Measurements from ENCODE around the gene TNIP3.
A peak's percentile ranks its signal among the peaks of the same experiment; 100 is the strongest.
"Not testable (repeated sequence)": the region's sequence is repeated elsewhere in the genome, so short reads cannot be mapped to it uniquely, and the experiment has no call there.

Gene TNIP3

DNA sequence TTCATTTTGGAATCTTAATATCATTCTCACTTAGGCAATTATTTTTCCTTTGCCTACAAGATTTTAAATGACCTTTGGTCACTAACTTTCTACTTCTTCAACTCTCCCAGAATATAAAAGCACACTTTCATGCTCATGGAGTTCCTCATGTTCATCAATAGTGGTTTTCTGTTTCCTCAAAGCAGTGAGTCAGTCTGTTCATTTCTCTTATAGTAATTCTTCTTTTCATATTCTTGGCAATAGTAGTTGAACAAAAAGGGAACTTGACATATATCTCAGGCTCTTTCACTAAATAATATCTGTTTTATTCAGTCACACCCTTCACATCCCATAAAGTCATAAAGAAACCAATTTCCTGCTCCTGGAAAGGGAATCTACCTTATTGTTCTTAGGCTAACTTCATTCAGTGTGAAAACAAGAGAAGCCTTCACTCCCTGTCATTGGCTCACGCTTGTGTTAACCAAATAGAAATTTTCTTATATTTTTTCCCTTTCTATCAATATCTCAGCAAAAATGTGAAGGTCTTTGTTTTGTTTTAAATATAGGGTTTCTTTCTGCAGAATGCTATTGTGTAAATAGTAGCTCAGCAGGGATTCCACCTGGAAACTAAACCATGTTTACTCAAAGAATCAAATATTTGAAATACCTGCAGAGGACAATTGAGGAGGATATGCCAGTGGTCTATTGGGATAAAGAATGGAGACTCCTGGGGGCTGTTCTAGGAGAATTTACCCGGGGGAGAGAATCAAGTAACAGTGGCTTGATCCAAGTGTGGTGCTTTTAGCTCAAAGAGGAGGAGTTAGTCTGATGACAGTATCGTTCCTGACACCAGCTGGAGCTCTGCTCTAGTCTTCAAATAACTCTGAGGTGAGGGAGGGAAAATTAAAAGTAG, 13.4 kb upstream of the TNIP3 start:
- no peak for DNase-seq (ENCODE audit: low read depth)

DNA sequence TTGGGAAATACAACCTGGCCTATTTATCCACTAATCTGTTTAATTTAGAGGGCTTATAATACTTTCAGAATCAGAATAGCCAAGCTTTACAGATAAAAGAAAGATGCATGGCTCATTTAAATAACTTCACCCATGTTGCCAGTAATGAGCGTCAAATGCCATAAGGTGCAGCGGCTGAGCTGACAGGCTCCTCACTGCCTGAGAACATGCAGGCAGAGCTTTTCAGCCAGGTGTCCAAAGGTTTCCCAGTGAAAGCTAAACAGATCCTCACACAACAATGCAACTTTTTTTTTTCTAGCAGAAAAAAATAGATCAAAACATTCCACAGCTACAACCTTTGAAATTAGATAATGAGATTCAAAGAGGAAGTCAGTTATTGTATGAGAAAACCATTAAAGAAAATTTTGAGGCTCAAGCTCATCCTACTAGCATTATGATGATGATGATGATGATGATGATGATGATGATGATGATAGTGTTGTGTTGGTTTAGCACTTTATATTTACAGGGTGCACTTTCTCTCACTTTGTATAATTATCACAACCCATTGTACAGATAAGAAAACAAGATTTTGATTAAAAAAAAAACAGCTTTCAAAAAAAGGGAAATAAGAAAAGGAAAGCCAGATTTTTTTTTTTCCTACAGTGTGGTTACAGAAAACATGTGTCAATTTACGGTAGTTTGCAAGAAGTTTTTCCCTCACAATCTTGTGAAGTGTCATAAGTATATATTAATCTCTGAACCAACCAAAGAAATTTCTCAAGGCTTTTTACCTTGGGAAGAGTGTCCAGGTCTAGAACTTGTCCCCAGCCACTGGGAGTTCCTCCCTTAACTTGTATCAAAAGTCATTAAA, 12.2 kb upstream of the TNIP3 start:
- DNase-seq (ENCODE audit: low read depth), result no peak

DNA sequence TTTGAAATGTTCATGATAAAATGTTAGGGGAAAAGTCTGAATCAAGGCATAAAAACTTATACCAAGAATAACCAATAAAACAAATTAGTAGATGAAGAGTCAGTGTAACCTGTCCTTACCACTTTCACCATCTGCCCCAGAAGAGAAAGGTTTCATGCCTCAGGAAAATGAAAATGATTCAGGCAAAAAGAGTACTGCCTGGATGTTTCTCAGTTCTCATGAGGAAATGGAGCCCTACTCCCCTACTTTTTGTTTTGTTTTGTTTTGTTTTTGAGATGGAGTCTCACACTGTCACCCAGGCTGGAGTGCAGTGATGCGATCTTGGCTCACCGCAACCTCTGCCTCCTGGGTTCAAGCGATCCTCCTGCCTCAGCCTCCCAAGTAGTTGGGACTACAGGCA, 7.4 kb upstream of the TNIP3 start:
- not testable (repeated sequence) for DNase-seq (ENCODE audit: low read depth)

DNA sequence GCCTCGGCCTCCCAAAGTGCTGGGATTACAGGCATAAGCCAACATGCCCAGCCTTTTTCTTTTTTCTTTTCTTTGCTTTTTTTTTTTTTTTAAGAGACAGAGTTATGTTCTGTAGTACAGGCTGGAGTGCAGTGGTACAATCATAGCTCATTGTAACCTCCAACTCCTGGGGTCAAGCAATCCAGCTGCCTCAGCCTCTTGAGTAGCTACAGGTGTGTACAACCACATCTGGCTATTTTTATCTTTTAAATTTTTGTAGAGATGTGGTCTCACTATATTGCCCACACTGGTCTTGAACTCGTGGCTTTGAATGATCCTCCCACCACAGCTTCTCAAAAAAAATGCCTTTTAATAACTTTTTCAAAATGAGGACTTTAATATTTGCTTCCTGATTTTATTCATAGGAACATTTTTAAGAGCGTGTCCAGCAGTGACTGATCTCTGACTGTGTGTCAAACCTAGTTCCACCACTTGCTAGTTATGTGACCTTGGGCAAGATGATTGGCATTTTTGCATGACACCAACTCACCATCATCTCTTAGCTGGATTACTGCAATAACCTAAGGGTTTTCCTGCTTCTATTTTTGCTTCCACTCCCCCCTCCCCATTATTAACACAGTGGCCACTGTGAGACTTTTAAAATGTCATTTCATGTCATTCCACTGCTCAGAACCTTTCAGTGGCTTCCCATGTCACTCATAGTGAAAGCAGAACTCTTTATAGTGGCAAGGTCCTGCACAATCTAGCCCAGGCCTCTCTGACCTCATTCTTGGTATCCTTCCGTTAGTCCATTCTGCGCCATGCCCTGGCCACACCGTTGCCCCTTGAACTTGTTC, 4.5 kb upstream of the TNIP3 start:
- no peak for DNase-seq (ENCODE audit: low read depth)

DNA sequence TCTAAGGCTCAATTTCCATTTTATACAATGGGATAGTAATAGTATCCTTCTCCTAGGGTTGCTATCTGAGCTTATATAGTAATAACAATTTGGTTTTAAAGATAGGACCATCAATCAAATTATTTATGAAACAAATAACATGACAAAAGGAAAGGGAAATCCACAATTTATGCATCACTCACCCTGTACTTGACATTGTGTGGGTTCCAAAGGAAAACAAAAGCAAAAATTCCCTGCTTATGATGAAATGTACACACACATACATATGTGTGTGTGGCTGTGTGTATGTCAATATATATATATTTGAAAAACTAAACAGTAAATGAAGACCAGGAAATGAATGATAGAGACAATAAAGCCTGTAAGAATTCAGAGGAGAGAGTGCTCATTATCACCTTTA, 2.9 kb upstream of the TNIP3 start:
- DNase-seq (ENCODE audit: low read depth), result no peak

DNA sequence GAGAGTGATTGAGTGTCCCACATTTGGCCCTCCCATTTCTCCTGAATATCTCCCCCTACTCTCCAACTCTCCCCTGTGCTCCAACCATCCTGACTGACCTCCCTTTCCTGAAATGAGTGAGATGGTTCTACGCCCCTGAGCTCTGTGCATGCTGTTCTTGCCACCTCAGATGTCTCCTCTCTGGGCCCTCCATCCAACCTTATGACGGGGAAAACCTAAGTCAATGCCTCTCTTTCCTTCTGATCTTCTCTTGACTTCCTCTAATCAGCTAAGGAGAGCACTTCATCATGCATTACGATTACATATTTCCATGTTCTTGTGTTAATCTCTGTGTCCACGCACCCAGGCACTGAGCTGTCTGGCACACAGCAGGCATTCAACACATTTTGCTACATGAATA, 1.1 kb upstream of the TNIP3 start:
- no peak for DNase-seq (ENCODE audit: low read depth)

DNA sequence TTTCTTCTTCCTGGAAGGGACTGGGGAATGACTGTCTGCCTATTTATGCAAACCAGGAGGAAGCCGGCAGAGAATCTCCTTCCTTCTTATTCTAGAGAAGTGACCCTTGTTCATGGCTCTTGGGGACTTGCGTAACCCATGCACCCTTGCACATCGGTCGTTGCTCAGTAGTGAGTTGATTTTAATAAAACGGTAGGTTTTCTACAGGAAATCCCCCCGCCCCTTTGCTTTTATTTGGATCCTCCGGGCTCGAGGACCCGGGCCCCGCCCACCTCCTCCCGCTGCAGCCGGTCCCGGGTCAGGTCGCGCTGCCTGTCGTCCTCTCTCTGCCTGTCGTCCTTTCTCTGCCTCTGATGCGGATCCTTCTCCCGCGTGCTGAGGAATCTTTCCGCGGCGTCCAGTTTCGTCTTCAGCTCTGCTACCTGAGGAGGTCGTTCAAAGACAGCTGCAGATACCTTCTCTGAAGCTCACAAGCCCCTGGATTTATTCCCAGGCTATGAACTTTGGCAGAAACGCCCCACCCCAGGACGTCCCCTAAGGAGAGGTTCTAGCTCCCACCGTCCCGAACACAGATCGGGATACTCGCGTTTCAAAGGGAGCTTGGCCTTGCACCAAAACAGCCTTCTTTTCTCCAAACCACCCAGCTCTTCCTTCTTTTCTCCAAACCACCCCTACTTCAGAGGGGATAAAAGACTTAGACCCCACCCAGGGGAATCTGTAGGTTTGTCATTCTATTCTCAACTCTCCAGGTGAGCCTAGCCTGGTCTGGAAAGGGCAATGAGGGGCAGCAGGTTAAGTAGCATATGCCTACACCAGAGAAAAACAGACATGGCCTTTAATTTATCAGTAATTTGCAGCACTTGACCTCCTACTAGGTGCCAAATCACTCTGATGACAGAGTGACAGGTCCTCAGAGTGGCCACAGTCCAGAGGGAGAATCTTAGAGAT, 7.0 kb downstream of the TNIP3 start:
- no peak for DNase-seq (ENCODE audit: low read depth)

DNA sequence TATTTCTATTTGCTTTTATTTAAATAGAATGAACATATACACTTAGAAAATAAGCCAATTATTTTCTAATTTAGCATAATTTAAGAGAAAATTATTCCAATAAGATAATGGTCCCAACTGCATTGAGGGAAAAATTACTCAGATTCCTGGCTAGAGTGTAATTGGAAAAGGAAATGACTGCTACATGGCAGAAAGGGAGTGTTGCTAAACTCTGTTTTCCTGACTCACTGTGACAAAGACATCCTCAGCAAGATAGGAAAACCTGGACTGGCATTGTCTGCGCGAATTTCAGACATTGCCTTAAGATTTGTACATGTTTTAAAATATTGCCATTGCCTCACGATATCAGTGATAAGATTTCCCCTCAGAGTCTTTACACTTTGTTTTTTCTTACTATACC, 8.2 kb downstream of the TNIP3 start:
- peak; percentile 72 for DNase-seq (ENCODE audit: low read depth)

DNA sequence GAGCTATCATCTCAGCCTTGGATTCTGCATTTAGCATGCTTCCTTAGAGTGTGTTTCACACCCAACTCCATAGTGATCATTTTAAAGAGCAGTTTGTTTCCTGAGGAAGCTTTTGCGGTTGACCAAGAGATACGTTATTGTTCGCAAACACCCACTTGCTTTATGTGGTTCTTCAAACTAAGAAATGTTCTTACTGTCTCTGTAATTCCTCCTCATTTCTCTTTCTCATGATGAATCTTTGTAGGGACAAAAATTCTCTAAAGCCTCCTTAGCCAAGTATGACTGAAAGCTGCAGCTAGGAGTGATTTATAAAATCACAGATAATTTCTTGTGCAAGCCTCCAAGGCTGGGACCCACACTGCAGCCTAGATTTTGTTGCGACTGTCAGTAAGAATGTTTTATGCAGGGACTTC, 10.0 kb downstream of the TNIP3 start:
- DNase-seq (ENCODE audit: low read depth), result no peak

DNA sequence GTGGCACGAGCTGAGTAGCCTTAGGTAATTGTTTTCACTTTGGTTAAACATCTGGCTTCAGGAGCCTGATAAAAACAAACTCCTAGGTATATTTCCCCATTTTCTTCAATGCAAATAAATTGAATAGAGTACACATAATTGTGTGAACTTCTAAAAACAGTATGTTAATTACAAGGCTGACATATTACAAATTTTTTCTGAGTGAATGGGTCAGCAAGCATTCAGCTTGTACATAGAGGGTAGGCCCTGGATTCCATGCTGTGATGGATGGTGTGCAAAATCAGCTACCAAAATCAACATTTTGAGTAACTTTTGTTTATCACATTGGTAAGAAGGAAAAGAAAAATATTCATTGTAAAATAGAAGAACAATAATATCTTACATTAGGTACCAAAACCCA, 12.2 kb downstream of the TNIP3 start:
- no peak for DNase-seq (ENCODE audit: low read depth)

DNA sequence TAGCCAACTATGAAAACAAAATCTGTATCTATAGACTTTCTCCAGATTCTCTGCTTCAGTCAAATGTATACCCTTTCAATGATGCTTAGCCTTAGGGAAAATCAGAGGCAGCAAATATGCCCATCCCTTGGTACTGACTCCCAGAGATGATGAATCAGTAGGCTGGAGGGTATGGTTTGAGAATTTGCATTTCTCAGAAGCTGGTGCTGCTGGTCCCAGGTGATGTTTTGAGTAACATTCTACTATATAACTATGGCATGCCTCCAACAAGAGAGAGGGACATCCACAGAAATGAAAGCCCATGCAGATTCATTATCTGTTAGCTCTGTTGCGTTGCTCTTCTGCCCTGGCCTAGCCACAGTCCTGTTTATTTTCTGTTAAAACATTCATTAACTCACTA, 13.6 kb downstream of the TNIP3 start:
- DNase-seq (ENCODE audit: low read depth), result no peak

DNA sequence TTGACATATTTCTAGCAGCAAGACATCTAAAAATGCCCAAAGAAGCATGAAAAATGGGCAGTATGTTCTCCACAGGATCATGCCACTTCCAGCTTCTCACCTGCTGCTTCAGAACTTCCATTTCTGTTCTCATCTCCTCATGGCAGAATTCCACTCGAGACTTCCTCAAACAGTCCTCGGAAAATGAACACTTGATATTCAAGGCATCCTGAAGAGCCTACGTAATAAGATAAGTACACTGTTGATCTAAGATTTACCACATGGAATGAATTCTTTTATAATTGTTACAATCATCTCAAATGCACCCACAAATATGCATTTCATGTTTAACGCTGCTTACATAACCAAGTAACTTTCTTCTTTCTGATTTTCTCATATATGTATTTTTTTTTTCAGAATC, 14.1 kb downstream of the TNIP3 start:
- no peak for DNase-seq (ENCODE audit: low read depth)

DNA sequence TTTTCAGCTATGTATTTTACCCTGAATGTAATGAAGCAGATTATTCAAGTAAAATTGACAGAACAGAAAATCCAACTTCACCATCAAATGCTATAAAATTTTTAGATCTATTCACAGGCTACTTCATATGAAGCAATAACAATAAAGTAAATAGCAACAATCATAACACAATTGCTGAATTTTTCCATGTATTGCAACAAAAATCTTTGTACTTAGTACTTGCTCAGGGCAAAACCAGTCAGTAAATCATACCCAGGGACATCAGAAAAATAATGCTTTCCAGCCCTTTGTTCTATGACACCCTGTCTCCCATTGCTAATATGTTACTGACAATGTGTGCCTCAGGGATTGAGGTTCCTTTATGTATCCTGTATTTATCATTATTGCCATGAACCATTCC, 15.5 kb downstream of the TNIP3 start:
- DNase-seq (ENCODE audit: low read depth), result no peak

DNA sequence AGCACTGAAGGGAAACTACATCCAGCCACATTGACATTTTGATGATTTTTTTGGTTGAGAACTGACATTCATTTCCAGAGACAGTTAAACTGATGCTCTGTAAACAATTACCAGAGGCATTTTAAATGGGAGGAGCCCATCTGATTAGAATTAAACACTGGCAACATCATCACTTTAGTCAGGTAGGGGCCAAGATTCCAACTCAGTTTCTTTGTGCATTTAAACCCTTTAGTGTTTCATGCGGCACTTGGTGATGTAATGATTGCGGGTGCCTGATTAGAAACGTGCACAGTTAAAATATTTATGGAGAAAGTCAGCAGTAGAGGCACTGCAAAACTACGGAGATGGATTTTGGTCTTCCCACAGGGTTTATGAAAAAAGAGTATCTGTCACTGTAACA, 16.1 kb downstream of the TNIP3 start:
- DNase-seq (ENCODE audit: low read depth), result no peak

DNA sequence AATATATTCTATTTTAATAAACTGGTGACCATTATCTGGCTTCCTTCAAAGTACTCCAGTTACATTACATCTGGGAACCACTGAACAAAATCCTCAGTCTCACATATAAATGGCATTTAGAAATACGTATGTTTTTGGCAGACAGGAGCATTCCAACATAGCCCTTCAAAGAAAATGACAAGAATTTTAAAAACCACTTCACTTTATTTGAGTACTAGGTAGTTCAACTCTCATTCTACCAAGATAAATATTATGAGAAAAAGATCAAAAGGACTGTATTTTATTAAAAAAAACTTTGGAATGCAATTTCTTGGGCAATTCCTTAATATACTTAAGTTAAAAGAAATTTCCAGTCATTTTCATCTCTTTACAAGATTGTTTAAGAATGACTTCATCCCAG, 17.6 kb downstream of the TNIP3 start:
- DNase-seq (ENCODE audit: low read depth), result no peak

DNA sequence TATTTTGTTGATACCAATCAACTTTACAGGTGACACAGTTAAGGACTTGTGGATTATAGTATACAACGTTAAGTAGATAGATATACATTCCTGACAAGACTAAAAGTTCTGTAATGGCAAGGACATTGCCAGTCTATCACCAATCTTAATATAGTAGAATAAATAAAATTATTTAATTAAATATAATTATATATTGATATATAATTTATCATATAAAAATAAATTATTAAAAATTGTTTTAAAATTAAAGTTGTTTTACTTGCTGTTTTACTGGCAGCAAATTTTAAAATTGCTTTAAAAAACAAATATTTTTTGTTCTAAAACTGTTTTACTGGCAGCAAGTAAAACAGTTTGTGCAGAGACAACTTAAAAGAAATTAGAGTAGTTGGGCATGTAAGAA, 18.7 kb downstream of the TNIP3 start:
- DNase-seq (ENCODE audit: low read depth), result no peak

DNA sequence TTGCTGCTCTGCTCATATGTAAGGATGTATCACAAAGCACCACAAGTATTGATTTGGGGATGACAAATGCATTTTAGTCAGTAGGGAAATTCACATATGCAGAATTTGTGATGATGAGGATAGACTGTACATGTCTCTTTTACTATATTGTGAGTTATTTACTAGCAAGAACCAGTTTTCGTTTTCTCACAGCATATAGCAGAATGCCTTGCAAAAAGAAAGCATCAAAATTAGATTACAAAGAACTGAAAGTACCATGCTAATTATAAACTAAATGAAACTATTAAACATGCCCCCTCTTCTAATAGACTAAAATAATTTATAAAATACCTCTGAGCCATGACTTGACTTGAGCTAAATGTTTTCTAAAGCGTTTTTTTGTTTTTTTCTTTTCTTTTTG, 20.1 kb downstream of the TNIP3 start:
- no peak for DNase-seq (ENCODE audit: low read depth)

DNA sequence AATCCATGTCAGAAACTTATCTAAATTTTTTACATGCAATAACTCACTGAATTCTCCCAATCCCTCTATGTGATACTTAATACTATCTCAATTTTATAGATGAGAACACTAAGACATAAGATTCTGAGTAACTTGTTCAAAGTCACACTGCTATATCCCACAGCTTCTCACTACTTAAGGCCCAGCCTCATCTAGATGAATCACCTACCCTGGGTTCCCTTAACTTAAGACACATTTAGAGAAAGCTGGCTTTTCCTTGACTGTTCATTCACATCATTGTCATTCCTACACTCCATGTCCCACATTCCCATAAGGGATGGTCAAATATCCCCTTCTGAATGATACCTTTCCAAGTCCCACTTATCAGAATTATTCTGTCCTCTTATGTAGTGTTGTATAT, 21.0 kb downstream of the TNIP3 start:
- no peak for DNase-seq (ENCODE audit: low read depth)

DNA sequence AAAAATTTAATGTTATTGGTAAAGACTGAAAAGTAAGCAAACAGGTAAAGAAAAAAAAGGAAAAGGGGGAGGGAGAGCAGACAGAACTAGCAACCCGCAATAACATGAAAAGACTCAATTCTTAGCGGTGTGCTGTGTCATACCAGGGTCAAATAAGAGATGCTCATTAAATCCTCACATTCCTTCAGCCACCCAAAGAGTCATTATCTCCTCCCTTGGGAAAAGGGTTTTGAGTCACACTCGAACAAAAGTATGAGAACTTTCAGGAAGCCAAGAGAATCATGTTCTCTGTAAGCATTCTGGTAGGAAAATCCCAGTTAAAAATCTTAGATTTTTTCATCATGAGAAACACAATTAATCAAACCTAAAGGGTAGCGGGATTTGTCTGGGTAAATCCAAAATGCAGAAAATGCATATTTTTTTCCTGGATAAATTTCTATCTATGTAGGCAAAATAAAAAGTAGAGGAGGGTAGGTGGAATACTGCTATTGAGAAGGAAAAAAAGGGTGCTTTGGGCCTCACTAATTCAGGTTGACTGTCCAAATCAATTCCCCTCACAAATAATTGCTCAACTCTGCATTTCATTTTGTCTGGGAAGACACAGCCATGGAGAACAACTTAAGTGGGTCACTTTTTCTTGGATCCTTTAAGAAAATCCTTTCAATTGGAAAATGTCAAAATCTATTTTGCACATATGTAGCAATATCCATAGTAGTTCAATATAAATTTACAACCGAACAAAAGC, 23.2 kb downstream of the TNIP3 start:
- DNase-seq (ENCODE audit: low read depth), result no peak

DNA sequence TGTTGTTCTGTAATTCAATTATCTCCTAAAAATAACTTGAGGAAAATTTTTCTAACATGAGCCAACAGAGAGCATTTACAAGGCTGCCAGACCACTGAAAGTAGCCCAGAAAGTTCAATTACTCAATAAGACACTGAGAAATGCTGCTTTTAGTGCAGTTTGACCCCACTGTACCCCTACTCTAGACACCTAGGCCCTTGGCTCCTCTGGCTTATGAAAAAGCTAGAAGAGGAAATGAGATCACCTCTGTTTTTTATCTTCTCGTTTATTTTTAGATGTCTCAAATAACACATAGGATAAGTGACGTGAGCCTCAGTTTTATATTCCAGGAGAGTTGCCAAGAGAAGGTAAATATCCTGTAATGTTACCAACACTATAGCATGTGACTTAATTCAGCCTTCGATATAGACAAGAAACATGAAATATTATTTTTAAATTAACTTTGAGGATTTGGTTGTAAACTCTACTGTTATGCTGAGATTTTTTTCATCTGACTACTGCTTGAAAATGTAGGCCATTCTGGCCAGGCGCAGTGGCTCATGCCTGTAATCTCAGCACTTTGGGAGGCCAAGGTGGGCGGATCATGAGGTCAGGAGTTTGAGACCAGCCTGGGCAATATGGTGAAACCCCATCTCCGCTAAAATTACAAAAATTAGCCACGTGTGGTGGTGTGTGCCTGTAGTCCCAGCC, 24.4 kb downstream of the TNIP3 start:
- DNase-seq (ENCODE audit: low read depth), result no peak
